CD4-positive, alpha-beta T cell treated with Interferon gamma for 1 hour (primary cell): Measurements from ENCODE around the gene GBX2.

Experiments
- DNase-seq: peaks from one replicate; pipeline ENCODE4 v3.0.0-alpha.2; 2020

GBX2 gene

GRCh38 chr2:236168110-236169080, at the start of gene GBX2:
Gene GBX2, minus strand, starts transcription at chr2:236168386. Its CDS starts 415 bp downstream, at chr2:236167971.
- no peak for DNase-seq

GRCh38 chr2:236217926-236218325, 49.7 kb upstream of the GBX2 start:
- no peak for DNase-seq

GRCh38 chr2:236216711-236217110, 48.5 kb upstream of the GBX2 start:
- DNase-seq, result no peak

GRCh38 chr2:236215761-236216333, 47.7 kb upstream of the GBX2 start:
- no peak for DNase-seq

- no peak for DNase-seq
These were observed 47.0 kb upstream of the GBX2 start for GRCh38 chr2:236215196-236215595.

- DNase-seq, result no peak
These were observed 46.3 kb upstream of the GBX2 start for GRCh38 chr2:236214376-236214995.

GRCh38 chr2:236211296-236211695, 43.1 kb upstream of the GBX2 start:
- no peak for DNase-seq

- no peak for DNase-seq
These were observed 42.4 kb upstream of the GBX2 start for GRCh38 chr2:236210536-236210935.

GRCh38 chr2:236209996-236210395, 41.8 kb upstream of the GBX2 start:
- no peak for DNase-seq

GRCh38 chr2:236209535-236209934, 41.3 kb upstream of the GBX2 start:
- no peak for DNase-seq

- no peak for DNase-seq
These were observed 40.1 kb upstream of the GBX2 start for GRCh38 chr2:236208019-236208926.

GRCh38 chr2:236207472-236207871, 39.3 kb upstream of the GBX2 start:
- no peak for DNase-seq

GRCh38 chr2:236205867-236206645, 37.9 kb upstream of the GBX2 start:
- DNase-seq, result no peak

- no peak for DNase-seq
These were observed 36.8 kb upstream of the GBX2 start for GRCh38 chr2:236204953-236205352.

- no peak for DNase-seq
These were observed 32.2 kb upstream of the GBX2 start for GRCh38 chr2:236200378-236200777.

GRCh38 chr2:236196366-236196765, 28.2 kb upstream of the GBX2 start:
- no peak for DNase-seq

- DNase-seq, result no peak
These were observed 27.5 kb upstream of the GBX2 start for GRCh38 chr2:236195726-236196125.

- DNase-seq, result no peak
These were observed 26.6 kb upstream of the GBX2 start for GRCh38 chr2:236194786-236195185.

- DNase-seq, result no peak
These were observed 24.8 kb upstream of the GBX2 start for GRCh38 chr2:236193026-236193425.

- no peak for DNase-seq
These were observed 22.5 kb upstream of the GBX2 start for GRCh38 chr2:236190674-236191073.

GRCh38 chr2:236184701-236185100, 16.5 kb upstream of the GBX2 start:
- no peak for DNase-seq
